Prostate gland (tissue), 2 donors: ENCODE results near the gene ZNF264. TPM values are rescaled to one million over a fixed set of nuclear protein-coding genes. Genes with fewer than 3 reads are reported as not detected.
"Not testable (repeated sequence)": the region's sequence is repeated elsewhere in the genome, so short reads cannot be mapped to it uniquely, and the experiment has no call there.

Source experiments
- DNase-seq: peaks from one replicate; pipeline ENCODE4 v3.0.0-alpha.2; 2019; ENCODE audit warnings: low spot score
- H3K27ac ChIP-seq, 2 donors: fragments of 200-600 bp; sonication (generic); 2 replicates each; pipeline ENCODE4 v1.5.1; 2017 to 2019
- H3K27me3 ChIP-seq: fragments of 200-600 bp; sonication (generic); replicated peaks from 2 replicates; pipeline ENCODE4 v1.5.1; 2019; ENCODE audit not compliant: insufficient read depth
- H3K36me3 ChIP-seq, 2 donors: fragments of 200-600 bp; sonication (generic); 1 replicate in 1 of 2; 2 replicates in 1 of 2; pipeline versions ENCODE4 v1.5.1 to v1.8.1; 2017 to 2019
- H3K4me1 ChIP-seq: fragments of 200-600 bp; sonication (generic); replicated peaks from 2 replicates; pipeline ENCODE4 v1.5.1; 2019
- H3K4me3 ChIP-seq, 2 donors: fragments of 200-600 bp; sonication (generic); 2 replicates each; pipeline ENCODE4 v1.5.1; 2017 to 2019
- H3K9me3 ChIP-seq: fragments of 200-600 bp; sonication (generic); 2 replicates; pipeline ENCODE4 v1.5.1; 2017
- CTCF ChIP-seq, 4 experiments: fragments of 200-600 bp in 2 of 4; fragments of 450-650 bp in 2 of 4; sonication (generic) in 2 of 4; IDR thresholded peaks; 1 replicate in 3 of 4; 2 replicates in 1 of 4; pipeline ENCODE4 v1.5.1; 2016 to 2019; ENCODE audit warnings: antibody characterized with exemption in 4 of 4, mild to moderate bottlenecking in 2 of 4, moderate library complexity in 2 of 4
- POLR2A ChIP-seq: fragments of 450-650 bp; IDR thresholded peaks from one replicate; pipeline ENCODE4 v1.6.1; 2016; ENCODE audit warnings: antibody characterized with exemption, mild to moderate bottlenecking
- POLR2AphosphoS5 ChIP-seq: sonication (generic); formaldehyde crosslinking; IDR thresholded peaks from one replicate; pipeline ENCODE4 v1.6.1; 2017; ENCODE audit warnings: antibody characterized with exemption
- WGBS: methylation state at CpG from one replicate; pipeline ENCODE4 v1.1.5; 2018; 5-methylcytosine and 5-hydroxymethylcytosine counted together
- intact Hi-C: fragments of 100-400 bp; cut with DNase I; formaldehyde crosslinking; loops from one replicate; pipeline ENCODE4 v1.14.2; 2022
- total RNA-seq, 2 donors: library from RNA; depleted of rRNA; stranded (reverse); fragments of >200 nt; gene quantifications; one replicate each; pipeline ENCODE4 v1.1.0, GENCODE V29; 2016

The ZNF264 gene
- total RNA-seq, 2 donors from 2014 or later = 50.3 to 64.2 TPM

- Histone ChIP-seq H3K4me3 (peak overlapping the region in 1 of 2 donors; percentile 86), H3K36me3 (peaks cover 0 to 16% of the 10 kb centered on the region in 2 donors), H3K9me3 (no peaks in the 10 kb centered on the region), H3K27me3 (no peaks in the 10 kb centered on the region), H3K4me1 (peaks cover 10% of the 10 kb centered on the region), H3K27ac (no peak overlapping the region)
- intact Hi-C loops = no loop called here
- 84% methylated on average over 5 of the region's 5 CpGs for WGBS
- DNase-seq = no peak
- TF ChIP-seq POLR2A (no peak), POLR2AphosphoS5 (no peak), CTCF (IDR thresholded peaks at IDR 0.05) (no peak)
Observed at GRCh38 chr19:57192993-57193392, 1.7 kb downstream of the ZNF264 start.

GRCh38 chr19:57197874-57198273, 6.6 kb downstream of the ZNF264 start:
- H3K36me3 ChIP-seq = peaks cover 0 to 16% of the 10 kb centered on the region in 2 donors
- H3K9me3 ChIP-seq, H3K27me3 ChIP-seq, DNase-seq, H3K4me3 ChIP-seq, intact Hi-C loops, H3K27ac ChIP-seq, H3K4me1 ChIP-seq: not testable (repeated sequence)
- 98% methylated on average over 6 of the region's 6 CpGs for WGBS

GRCh38 chr19:57202160-57202559, 10.9 kb downstream of the ZNF264 start:
- Histone ChIP-seq H3K4me3 (no peak overlapping the region), H3K9me3 (no peaks in the 10 kb centered on the region), H3K27ac (no peak overlapping the region), H3K27me3 (no peaks in the 10 kb centered on the region), H3K36me3 (peaks cover under 1 to 7% of the 10 kb centered on the region in 2 donors), H3K4me1 (no peaks in the 10 kb centered on the region)
- intact Hi-C loops = no loop called here
- TF ChIP-seq CTCF (IDR thresholded peaks at IDR 0.05) (no peak), POLR2AphosphoS5 (no peak), POLR2A (no peak)
- DNase-seq = no peak
- 94% methylated on average over 5 of the region's 5 CpGs for WGBS

- intact Hi-C loops = no loop called here
- H3K27me3 ChIP-seq = no peaks in the 10 kb centered on the region
- TF ChIP-seq POLR2AphosphoS5 = no peak
- no peak for TF ChIP-seq POLR2A
- TF ChIP-seq CTCF (IDR thresholded peaks at IDR 0.05) = no peak
- no peaks in the 10 kb centered on the region for H3K4me1 ChIP-seq
- 82% methylated on average over 4 of the region's 4 CpGs for WGBS
- no peak overlapping the region for H3K27ac ChIP-seq
- H3K4me3 ChIP-seq = no peak overlapping the region
- peaks cover 22 to 29% of the 10 kb centered on the region in 2 donors for H3K36me3 ChIP-seq
- H3K9me3 ChIP-seq = no peaks in the 10 kb centered on the region
- no peak for DNase-seq
Observed at GRCh38 chr19:57210381-57210780, 19.1 kb downstream of the ZNF264 start.

GRCh38 chr19:57212109-57212508, 20.8 kb downstream of the ZNF264 start:
- no peak for TF ChIP-seq POLR2A
- no peak for TF ChIP-seq POLR2AphosphoS5
- TF ChIP-seq CTCF (IDR thresholded peaks at IDR 0.05) = no peak
- WGBS = 94% methylated on average over 7 of the region's 7 CpGs
- H3K9me3 ChIP-seq = no peaks in the 10 kb centered on the region

More at GRCh38 chr19:57212109-57212508, 20.8 kb downstream of the ZNF264 start:
- intact Hi-C loops = no loop called here
- Histone ChIP-seq H3K4me3 (no peak overlapping the region), H3K36me3 (peaks cover 15 to 29% of the 10 kb centered on the region in 2 donors), H3K4me1 (no peaks in the 10 kb centered on the region), H3K27ac (no peak overlapping the region), H3K27me3 (no peaks in the 10 kb centered on the region)
- DNase-seq = no peak
